ENCODE measurements around the gene EEIG2.

EEIG2 gene

GRCh38 chr1:108584428-108584856 lies 24.5 kb downstream of the EEIG2 start:
- DNase-seq: no peak

GRCh38 chr1:108585313-108585712 lies 25.4 kb downstream of the EEIG2 start:
- DNase-seq: no peak

GRCh38 chr1:108590441-108590840 lies 30.5 kb downstream of the EEIG2 start:
- DNase-seq: no peak

GRCh38 chr1:108590957-108591356 lies 31.1 kb downstream of the EEIG2 start:
- peak in 2 of 5 experiments; percentile 71 to 93 for DNase-seq

GRCh38 chr1:108591466-108591865 lies 31.6 kb downstream of the EEIG2 start:
- no peak for DNase-seq

- peak in 2 of 5 experiments; percentile 27 to 61 for DNase-seq
Measured at GRCh38 chr1:108592030-108592759, 32.3 kb downstream of the EEIG2 start.

GRCh38 chr1:108593448-108593847 lies 33.5 kb downstream of the EEIG2 start:
- DNase-seq: no peak

GRCh38 chr1:108595507-108595906 lies 35.6 kb downstream of the EEIG2 start:
- no peak for DNase-seq

- DNase-seq: no peak
Measured at GRCh38 chr1:108597041-108597440, 37.1 kb downstream of the EEIG2 start.

GRCh38 chr1:108598340-108598739 lies 38.4 kb downstream of the EEIG2 start:
- no peak for DNase-seq

GRCh38 chr1:108600504-108600903 lies 40.6 kb downstream of the EEIG2 start:
- DNase-seq: no peak

- DNase-seq: no peak
Measured at GRCh38 chr1:108601708-108602410, 42.0 kb downstream of the EEIG2 start.

- DNase-seq: no peak
Measured at GRCh38 chr1:108605633-108606032, 45.7 kb downstream of the EEIG2 start.

GRCh38 chr1:108606478-108606877 lies 46.6 kb downstream of the EEIG2 start:
- no peak for DNase-seq

- DNase-seq: no peak
Measured at GRCh38 chr1:108609483-108610049, 49.7 kb downstream of the EEIG2 start.

Measured in T-helper 2 cell (primary cell).